Islet of Langerhans (tissue), 1 donor: ENCODE results near the gene AANAT.

Experiments
- FAIRE-seq: peaks from one replicate; lab custom pipeline; 2011; peaks lifted over from hg19 to GRCh38; lab: Jason Lieb, UNC

The AANAT gene

GRCh38 chr17:76491271-76492122 lies 24.1 kb downstream of the AANAT start:
- no peak for FAIRE-seq

GRCh38 chr17:76492123-76492988 lies 25.0 kb downstream of the AANAT start:
- FAIRE-seq: no peak

GRCh38 chr17:76492989-76493501 lies 25.6 kb downstream of the AANAT start:
- no peak for FAIRE-seq

GRCh38 chr17:76493505-76494167 lies 26.2 kb downstream of the AANAT start:
- no peak for FAIRE-seq

- no peak for FAIRE-seq
Observed at GRCh38 chr17:76495663-76496400, 28.4 kb downstream of the AANAT start.

GRCh38 chr17:76496464-76496863 lies 29.1 kb downstream of the AANAT start:
- no peak for FAIRE-seq

GRCh38 chr17:76497699-76497978 lies 30.2 kb downstream of the AANAT start:
- FAIRE-seq: no peak

GRCh38 chr17:76497979-76498875 lies 30.8 kb downstream of the AANAT start:
- FAIRE-seq: no peak

- FAIRE-seq: no peak
Observed at GRCh38 chr17:76498876-76499251, 31.5 kb downstream of the AANAT start.

- FAIRE-seq: no peak
Observed at GRCh38 chr17:76499267-76499667, 31.9 kb downstream of the AANAT start.

- FAIRE-seq: no peak
Observed at GRCh38 chr17:76500074-76500746, 32.8 kb downstream of the AANAT start.

- FAIRE-seq: no peak
Observed at GRCh38 chr17:76500747-76501017, 33.3 kb downstream of the AANAT start.

GRCh38 chr17:76501018-76501826 lies 33.8 kb downstream of the AANAT start, which contains the start of gene RHBDF2:
RHBDF2 (minus strand) TSS chr17:76501423; CDS start chr17:76481524, 19,899 bp downstream.
- no peak for FAIRE-seq

- FAIRE-seq: no peak
Observed at GRCh38 chr17:76501827-76502307, 34.5 kb downstream of the AANAT start.

GRCh38 chr17:76502341-76503211 lies 35.2 kb downstream of the AANAT start:
- FAIRE-seq: no peak

- FAIRE-seq: no peak
Observed at GRCh38 chr17:76504117-76504516, 36.7 kb downstream of the AANAT start.

GRCh38 chr17:76506408-76507345 lies 39.3 kb downstream of the AANAT start:
- FAIRE-seq: no peak
